H1 (cell line): ENCODE measurements around the gene PLEKHG1. TPM values are rescaled to one million over a fixed set of nuclear protein-coding genes. Genes with fewer than 3 reads are reported as not detected.

ENCODE experiments used
- ASH2L ChIP-seq: fragments of 200-600, 300-600 bp; sonication (generic); IDR thresholded peaks from one replicate; pipeline ENCODE4 v1.7.1; 2017; ENCODE audit warnings: low read length
- CHD7 ChIP-seq: fragments of 300-600 bp; sonication (generic); IDR thresholded peaks from 2 replicates; pipeline ENCODE4 v1.7.1; 2012; ENCODE audit warnings: low read length, moderate library complexity, mild to moderate bottlenecking, inconsistent platforms; ENCODE audit not compliant: insufficient replicate concordance
- polyA plus RNA-seq, 7 experiments: library from polyadenylated mRNA; depleted of rRNA in 3 of 7; stranded (reverse) in 5 of 7; unstranded in 2 of 7; fragments of >200 nt in 5 of 7; fragments of 200-250 nt in 2 of 7; gene quantifications; 1 replicate in 5 of 7; 2 replicates in 1 of 7; 4 replicates in 1 of 7; pipeline versions ENCODE4 v1.2.1 to v1.2.3, GENCODE V29; 2011 to 2013; ENCODE audit warnings: missing spikeins in 2 of 7, mixed read lengths in 2 of 7
- total RNA-seq: library from RNA; stranded (reverse); fragmentation: NEBNext Ultra II Directional; extraction: Animal tissue kit (Norgen Biotek cat#: 25700); gene quantifications from 2 replicates; pipeline ENCODE4 v1.2.1, GENCODE V29; 2021

The PLEKHG1 gene
- total and polyA plus RNA-seq, 2 of the 8 experiments (the other 6 are each of a cell fraction or from before 2014, with no cell fraction given) = 0.94 to 2.2 TPM

DNA sequence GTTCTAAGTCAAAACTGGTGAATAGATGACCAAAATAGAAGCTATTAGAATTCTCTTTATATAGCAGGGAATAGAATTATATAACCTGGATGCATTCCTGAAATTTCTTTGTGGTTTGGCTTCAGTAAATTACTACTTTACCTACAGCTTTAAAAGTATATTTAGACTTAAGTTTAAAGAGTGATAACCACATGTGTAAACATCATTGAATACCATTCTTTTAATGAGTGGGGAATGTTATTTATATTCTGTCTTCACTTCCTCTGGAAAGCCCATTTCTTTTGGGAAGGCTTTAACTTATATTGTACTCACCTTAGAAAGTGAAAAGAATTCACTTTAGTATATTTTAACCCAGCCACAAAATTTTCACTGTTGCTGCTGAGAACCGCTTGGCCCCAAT, 39.1 kb downstream of the PLEKHG1 start (continued):
- TF ChIP-seq CHD7 = no peak
- TF ChIP-seq ASH2L = no peak
